HepG2 (cell line): ENCODE data around the gene PPP1R13B. TPM values are rescaled to one million over a fixed set of nuclear protein-coding genes. Genes with fewer than 3 reads are reported as not detected.
A peak's percentile ranks its signal among the peaks of the same experiment; 100 is the strongest.

ENCODE experiments used
- ADNP ChIP-seq: sonication (generic); formaldehyde crosslinking; IDR thresholded peaks from 2 replicates; pipeline ENCODE4 v1.4.0; 2020; ENCODE audit warnings: missing genetic modification reagents
- CCDC6 ChIP-seq: sonication (generic); formaldehyde crosslinking; IDR thresholded peaks from 2 replicates; pipeline ENCODE4 v1.8.1; 2022; ENCODE audit warnings: mild to moderate bottlenecking, missing genetic modification reagents, moderate library complexity
- DMAP1 ChIP-seq: IDR thresholded peaks from 2 replicates; pipeline ENCODE4 v1.6.1; 2016
- FOXJ3 ChIP-seq: sonication (generic); formaldehyde crosslinking; IDR thresholded peaks from 2 replicates; pipeline ENCODE4 v1.4.0; 2020; ENCODE audit warnings: missing genetic modification reagents, mild to moderate bottlenecking, borderline replicate concordance
- GLMP ChIP-seq: sonication (generic); formaldehyde crosslinking; IDR thresholded peaks from 2 replicates; pipeline ENCODE4 v1.9.0; 2021; ENCODE audit warnings: missing genetic modification reagents, mild to moderate bottlenecking, borderline replicate concordance
- GMEB1 ChIP-seq: sonication (generic); formaldehyde crosslinking; IDR thresholded peaks from 2 replicates; pipeline ENCODE4 v1.5.1; 2020; ENCODE audit warnings: missing genetic modification reagents, mild to moderate bottlenecking, borderline replicate concordance
- IRF1 ChIP-seq: sonication (generic); formaldehyde crosslinking; IDR thresholded peaks from 2 replicates; pipeline ENCODE4 v1.4.0; 2020; ENCODE audit warnings: low read depth, mild to moderate bottlenecking, missing genetic modification reagents
- KAT8 ChIP-seq: IDR thresholded peaks from 2 replicates; pipeline ENCODE4 v1.6.1; 2016; ENCODE audit warnings: missing genetic modification reagents, missing compliant biosample characterization
- TCF7L2 ChIP-seq: IDR thresholded peaks from 2 replicates; pipeline ENCODE4 v1.6.1; 2011; ENCODE audit warnings: mild to moderate bottlenecking, low read depth, low read length, moderate library complexity
- THAP11 ChIP-seq: IDR thresholded peaks from 2 replicates; pipeline ENCODE4 v1.6.1; 2016; ENCODE audit warnings: missing biosample characterization, missing genetic modification reagents
- ZNF160 ChIP-seq: sonication (generic); formaldehyde crosslinking; IDR thresholded peaks from 2 replicates; pipeline ENCODE4 v1.8.0; 2022; ENCODE audit warnings: mild to moderate bottlenecking, inconsistent platforms, missing genetic modification reagents
- ZNF260 ChIP-seq: sonication (generic); formaldehyde crosslinking; IDR thresholded peaks from 2 replicates; pipeline ENCODE4 v1.4.0; 2020; ENCODE audit warnings: missing genetic modification reagents, low read depth, mild to moderate bottlenecking, borderline replicate concordance
- ZNF672 ChIP-seq: sonication (generic); formaldehyde crosslinking; IDR thresholded peaks from 2 replicates; pipeline ENCODE4 v1.8.1; 2022; ENCODE audit warnings: missing genetic modification reagents
- polyA plus RNA-seq, 8 experiments: library from polyadenylated mRNA; depleted of rRNA in 3 of 8; stranded (reverse) in 7 of 8; unstranded in 1 of 8; fragments of >200 nt; fragmentation: Illumina TruSeq in 4 of 8; extraction: Trizol in 4 of 8; gene quantifications; 2 replicates each; pipeline versions ENCODE4 v1.2.1 to v1.2.3, GENCODE V29; 2011 to 2016; ENCODE audit warnings: low read depth in 4 of 8, missing spikeins in 1 of 8, mixed read lengths in 1 of 8; ENCODE audit not compliant: insufficient read depth in 1 of 8
- total RNA-seq, 5 experiments: library from RNA; depleted of rRNA; stranded (reverse); fragments of >200 nt; fragmentation: Illumina TruSeq; extraction: Trizol; gene quantifications; 2 replicates each; pipeline ENCODE4 v1.2.3, GENCODE V29; 2016; ENCODE audit warnings: low read depth in 1 of 5
- TF ChIP-seq, protein P1 (sequence below): sonication (generic); formaldehyde crosslinking; IDR thresholded peaks from 2 replicates; pipeline ENCODE4 v1.5.0; 2020; ENCODE audit warnings: mild to moderate bottlenecking, missing genetic modification reagents, borderline replicate concordance
- TF ChIP-seq, protein P2 (sequence below), 2 experiments: sonication (generic) in 1 of 2; formaldehyde crosslinking in 1 of 2; IDR thresholded peaks; 2 replicates each; pipeline versions ENCODE4 v1.4.0 to v1.6.1; 2016 to 2020; ENCODE audit warnings: borderline replicate concordance in 1 of 2, low read depth in 1 of 2, mild to moderate bottlenecking in 1 of 2, missing genetic modification reagents in 1 of 2

The PPP1R13B gene
- total and polyA plus RNA-seq, 2 of the 13 experiments (the other 11 are each of a cell fraction or from before 2014, with no cell fraction given) = 4.6 to 9.4 TPM

DNA sequence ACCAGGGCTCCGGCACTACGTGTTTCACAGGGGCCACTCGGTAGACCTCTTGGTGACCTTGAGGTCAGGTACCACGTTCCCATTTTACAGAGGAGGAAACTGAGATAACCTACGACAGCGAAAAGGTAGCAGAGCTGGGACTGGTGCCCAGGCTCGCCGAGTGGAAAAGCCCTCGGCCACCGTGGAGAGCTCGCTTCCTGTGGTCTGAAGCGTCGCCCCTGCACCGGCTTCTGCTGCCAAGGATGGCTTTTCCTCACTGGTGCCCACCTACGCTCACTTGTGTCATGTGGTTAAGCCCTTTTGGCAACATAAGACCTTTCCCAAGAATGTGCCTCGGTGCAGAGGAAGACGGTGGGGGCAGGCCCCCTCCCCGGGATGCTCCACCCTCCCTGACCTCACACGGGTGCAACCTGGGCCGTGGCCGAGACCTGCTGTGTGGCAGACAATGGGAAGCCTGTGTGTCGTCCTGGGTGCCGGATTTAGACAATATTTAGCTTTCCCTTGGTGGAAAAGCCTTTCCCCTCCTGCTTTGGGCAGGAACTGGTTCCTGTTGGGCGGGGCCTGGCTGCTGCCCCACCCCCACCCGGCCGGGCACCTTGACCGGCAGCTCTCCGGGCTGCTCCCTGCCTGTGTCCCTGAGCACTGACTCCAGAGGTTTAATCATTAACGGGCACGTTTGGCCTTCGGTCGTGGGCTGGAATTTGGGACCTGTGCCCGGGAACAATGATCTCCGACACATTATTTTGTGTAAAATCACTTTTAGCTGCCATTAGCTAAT lies 32.4 kb upstream of the PPP1R13B start (continued):
- TF ChIP-seq, protein P1, sequence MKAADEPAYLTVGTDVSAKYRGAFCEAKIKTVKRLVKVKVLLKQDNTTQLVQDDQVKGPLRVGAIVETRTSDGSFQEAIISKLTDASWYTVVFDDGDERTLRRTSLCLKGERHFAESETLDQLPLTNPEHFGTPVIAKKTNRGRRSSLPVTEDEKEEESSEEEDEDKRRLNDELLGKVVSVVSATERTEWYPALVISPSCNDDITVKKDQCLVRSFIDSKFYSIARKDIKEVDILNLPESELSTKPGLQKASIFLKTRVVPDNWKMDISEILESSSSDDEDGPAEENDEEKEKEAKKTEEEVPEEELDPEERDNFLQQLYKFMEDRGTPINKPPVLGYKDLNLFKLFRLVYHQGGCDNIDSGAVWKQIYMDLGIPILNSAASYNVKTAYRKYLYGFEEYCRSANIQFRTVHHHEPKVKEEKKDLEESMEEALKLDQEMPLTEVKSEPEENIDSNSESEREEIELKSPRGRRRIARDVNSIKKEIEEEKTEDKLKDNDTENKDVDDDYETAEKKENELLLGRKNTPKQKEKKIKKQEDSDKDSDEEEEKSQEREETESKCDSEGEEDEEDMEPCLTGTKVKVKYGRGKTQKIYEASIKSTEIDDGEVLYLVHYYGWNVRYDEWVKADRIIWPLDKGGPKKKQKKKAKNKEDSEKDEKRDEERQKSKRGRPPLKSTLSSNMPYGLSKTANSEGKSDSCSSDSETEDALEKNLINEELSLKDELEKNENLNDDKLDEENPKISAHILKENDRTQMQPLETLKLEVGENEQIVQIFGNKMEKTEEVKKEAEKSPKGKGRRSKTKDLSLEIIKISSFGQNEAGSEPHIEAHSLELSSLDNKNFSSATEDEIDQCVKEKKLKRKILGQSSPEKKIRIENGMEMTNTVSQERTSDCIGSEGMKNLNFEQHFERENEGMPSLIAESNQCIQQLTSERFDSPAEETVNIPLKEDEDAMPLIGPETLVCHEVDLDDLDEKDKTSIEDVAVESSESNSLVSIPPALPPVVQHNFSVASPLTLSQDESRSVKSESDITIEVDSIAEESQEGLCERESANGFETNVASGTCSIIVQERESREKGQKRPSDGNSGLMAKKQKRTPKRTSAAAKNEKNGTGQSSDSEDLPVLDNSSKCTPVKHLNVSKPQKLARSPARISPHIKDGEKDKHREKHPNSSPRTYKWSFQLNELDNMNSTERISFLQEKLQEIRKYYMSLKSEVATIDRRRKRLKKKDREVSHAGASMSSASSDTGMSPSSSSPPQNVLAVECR (CRISPR knock-in tag) = peak; percentile 83
- peak; percentile 79; the same call in 1 of the 2 replicates for TF ChIP-seq FOXJ3 (CRISPR knock-in tag)
- peak; percentile 31; the same call in 1 of the 2 replicates for TF ChIP-seq GMEB1 (CRISPR knock-in tag)
- no peak for TF ChIP-seq TCF7L2
- no peak for TF ChIP-seq IRF1 (CRISPR knock-in tag)
- peak; percentile 88 for TF ChIP-seq KAT8
- TF ChIP-seq ZNF672 (CRISPR knock-in tag) = no peak
- TF ChIP-seq, protein P2, sequence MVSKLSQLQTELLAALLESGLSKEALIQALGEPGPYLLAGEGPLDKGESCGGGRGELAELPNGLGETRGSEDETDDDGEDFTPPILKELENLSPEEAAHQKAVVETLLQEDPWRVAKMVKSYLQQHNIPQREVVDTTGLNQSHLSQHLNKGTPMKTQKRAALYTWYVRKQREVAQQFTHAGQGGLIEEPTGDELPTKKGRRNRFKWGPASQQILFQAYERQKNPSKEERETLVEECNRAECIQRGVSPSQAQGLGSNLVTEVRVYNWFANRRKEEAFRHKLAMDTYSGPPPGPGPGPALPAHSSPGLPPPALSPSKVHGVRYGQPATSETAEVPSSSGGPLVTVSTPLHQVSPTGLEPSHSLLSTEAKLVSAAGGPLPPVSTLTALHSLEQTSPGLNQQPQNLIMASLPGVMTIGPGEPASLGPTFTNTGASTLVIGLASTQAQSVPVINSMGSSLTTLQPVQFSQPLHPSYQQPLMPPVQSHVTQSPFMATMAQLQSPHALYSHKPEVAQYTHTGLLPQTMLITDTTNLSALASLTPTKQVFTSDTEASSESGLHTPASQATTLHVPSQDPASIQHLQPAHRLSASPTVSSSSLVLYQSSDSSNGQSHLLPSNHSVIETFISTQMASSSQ (IDR thresholded peaks at IDR 0.05; ENCODE audit: low read depth) = peak; percentile 98
- TF ChIP-seq, protein P2 (CRISPR knock-in tag; IDR thresholded peaks at IDR 0.05; ENCODE audit: borderline replicate concordance) = peak; percentile 99
- peak; percentile 93 for TF ChIP-seq DMAP1 (CRISPR knock-in tag)
- TF ChIP-seq CCDC6 (CRISPR knock-in tag) = peak; percentile 22; the same call in 1 of the 2 replicates
- TF ChIP-seq ZNF260 (CRISPR knock-in tag) = no peak
- TF ChIP-seq ZNF160 (CRISPR knock-in tag) = peak; percentile 65
- peak; percentile 71 for TF ChIP-seq THAP11
- TF ChIP-seq ADNP (CRISPR knock-in tag) = peak; percentile 96
- TF ChIP-seq GLMP (CRISPR knock-in tag) = no peak
